Retina (tissue), 1 donor: Measurements from ENCODE around the gene GRAP.
"Not testable (repeated sequence)": the region's sequence is repeated elsewhere in the genome, so short reads cannot be mapped to it uniquely, and the experiment has no call there.

Experiments used
- DNase-seq: peaks from one replicate; pipeline ENCODE4 v3.0.0-alpha.2; 2016

The GRAP gene

DNA sequence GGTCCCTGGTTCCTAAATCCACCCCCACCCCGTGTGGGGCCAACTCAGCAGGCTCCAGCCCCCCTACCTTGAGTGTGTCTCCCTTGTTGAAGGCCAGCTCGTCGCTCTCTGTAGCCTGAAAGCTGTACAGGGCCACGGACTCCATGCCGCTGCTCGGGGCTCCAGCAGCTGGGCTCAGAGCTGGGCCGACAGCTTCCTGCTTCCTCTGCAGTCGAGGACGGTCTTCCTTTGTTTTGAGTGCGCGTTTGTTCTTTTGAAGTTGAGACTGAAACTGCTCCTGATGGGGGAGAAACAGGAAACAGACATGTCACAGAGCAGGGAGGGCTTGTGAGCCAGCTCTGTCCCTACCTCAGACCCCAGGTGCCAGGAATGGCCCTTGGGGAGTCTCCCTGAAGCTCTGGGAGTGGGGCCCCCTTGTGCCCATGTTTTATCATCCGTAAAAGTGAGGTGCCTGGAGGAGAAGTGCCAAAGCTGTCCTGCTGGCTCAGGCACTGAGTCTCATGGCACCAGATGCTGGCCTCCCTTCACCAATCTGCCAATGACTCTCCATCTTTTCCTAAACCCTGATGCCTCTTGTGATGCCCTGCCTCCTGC is at the start of gene GRAP:
TSS of gene GRAP (minus strand) at position 176 of the 594 bp plus-strand sequence. CDS start at position 145, 31 bp downstream.
- DNase-seq: not testable (repeated sequence)

DNA sequence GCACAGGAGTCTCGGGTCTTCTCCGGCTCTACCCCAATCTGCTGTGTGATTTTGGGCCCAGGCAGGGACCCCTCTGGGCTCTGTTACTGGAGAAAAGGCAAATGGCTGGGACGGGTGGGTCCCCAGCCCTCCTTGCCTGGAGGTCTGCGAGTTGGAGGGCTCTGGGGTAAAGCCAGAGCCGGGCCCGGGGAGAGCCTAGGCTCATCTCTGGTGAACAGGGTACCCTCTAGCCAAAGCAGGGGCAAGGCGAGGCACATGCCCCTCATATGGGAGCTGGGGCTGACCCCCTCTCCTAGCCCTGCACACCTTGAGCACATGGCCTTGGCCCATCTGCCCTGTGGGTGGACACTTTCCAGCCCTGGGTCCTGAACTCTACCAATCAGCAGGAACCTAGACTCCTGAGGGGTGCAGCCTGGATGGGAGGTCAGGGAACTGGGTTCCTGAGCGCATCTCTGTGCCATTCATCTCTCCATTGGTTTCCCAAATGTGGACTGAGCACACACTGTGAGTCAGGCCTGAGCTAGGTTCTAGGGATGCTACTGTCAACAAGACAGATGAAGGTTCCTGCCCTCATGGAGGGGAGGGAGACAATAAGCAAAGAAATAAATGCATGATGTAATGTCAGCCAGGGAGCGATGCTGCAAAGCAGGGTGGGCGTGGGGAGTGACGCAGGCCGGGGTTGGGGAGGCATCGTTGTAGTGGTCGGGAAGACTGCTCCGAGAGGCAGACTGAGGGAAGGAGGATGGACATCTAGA is 47.1 kb upstream of the GRAP start:
- not testable (repeated sequence) for DNase-seq

- DNase-seq: not testable (repeated sequence)
These were observed 46.3 kb upstream of the GRAP start for GRCh38 chr17:19092737-19093683.

DNA sequence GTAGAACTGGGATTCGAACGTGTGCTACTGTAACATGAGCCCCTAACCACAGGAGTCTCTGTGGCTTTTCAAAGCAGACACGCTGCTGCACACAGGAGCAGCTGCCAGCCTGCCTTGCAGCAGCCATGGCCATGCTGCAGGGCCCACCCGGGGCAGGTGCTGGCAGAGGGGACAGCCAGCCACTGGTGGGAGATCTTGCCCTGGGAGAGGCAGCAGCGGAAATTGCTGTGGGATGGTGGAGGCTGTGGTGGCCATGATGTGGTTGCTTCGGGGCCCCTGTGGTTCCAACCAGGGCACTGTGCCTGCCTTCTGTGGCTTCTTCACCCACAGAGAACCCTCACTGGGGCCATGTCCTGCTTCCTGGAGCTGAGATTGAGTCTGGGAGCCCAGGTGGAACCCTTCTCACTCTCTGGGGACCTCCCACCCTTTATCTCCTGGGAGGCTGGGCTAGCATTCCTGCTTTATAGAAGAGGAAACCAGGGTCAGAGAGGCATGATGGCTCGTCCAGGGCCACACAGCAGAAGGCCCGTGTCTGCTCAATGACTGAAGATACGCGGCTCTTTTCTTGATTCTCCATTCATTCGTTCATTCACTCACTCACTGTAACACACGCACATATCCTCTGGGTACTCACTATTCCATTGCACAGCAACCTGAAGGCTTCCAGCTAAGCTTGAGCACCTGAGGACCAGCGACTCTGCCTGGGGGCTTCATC is 43.5 kb upstream of the GRAP start:
- not testable (repeated sequence) for DNase-seq

DNA sequence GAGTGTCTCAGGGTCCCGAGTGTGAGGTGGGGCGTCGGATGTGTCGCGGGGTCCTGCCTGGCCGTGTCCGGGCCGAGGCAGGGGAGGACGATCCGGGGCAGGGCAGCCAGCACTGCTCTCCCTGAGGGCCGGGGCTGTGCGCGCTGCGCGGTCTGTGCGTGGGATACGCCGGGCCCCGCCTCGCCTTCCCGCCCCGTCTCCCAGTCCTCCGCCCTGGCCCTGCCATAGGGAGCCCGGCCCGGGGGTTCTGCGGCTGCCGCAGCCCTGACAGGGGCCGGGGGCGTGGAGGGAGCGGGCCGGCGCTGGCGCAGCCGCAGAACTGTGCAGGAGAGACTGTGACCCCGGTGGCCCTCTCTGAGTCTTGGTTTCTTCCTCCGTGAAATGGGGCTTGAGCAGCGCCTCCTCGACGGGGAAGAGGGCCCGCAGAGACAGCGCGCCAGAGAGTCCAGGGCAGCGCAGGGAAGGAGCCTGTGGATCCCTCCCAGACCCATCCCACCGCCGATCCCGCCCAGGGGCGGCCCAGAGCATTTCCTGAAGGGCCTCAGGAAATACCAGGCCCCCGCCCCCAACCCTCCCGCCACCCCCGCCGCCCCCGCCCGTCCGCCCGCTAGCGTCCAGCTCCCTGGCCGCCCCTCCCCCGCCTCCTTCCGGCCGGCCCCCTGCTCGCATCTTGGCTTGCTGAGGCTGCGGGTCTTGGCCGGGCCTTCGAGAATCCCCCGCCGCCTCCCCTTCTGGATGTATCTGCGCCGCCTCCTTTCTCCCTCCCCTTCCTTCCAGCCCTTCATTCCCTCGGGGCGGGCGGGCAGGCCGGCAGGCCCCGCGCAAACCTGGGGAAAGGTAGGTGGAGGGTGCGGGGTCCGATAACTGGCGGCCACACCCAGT is 42.3 kb upstream of the GRAP start:
- not testable (repeated sequence) for DNase-seq

DNA sequence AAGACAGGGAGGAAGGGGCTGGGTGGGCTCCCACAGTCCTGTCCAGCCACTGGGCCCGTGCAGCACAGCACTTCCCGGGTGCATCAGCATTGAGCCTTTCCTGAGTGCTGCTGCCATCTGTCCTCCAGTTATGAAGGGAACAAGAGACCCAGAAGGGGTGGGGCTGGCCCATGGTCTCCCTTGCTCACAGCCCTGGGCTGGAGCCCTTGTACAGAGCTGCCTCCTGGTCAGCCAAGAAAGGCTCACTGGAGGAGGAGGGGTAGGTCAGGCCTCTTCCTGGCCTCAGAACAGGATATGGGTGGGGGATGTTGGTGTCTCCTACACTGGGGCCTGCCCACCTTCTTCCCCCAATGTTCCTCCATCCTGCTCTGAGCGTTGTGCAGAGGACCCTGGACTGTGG is 30.6 kb upstream of the GRAP start:
- not testable (repeated sequence) for DNase-seq

GRCh38 chr17:19076398-19077192 is 29.8 kb upstream of the GRAP start:
- DNase-seq: not testable (repeated sequence)

DNA sequence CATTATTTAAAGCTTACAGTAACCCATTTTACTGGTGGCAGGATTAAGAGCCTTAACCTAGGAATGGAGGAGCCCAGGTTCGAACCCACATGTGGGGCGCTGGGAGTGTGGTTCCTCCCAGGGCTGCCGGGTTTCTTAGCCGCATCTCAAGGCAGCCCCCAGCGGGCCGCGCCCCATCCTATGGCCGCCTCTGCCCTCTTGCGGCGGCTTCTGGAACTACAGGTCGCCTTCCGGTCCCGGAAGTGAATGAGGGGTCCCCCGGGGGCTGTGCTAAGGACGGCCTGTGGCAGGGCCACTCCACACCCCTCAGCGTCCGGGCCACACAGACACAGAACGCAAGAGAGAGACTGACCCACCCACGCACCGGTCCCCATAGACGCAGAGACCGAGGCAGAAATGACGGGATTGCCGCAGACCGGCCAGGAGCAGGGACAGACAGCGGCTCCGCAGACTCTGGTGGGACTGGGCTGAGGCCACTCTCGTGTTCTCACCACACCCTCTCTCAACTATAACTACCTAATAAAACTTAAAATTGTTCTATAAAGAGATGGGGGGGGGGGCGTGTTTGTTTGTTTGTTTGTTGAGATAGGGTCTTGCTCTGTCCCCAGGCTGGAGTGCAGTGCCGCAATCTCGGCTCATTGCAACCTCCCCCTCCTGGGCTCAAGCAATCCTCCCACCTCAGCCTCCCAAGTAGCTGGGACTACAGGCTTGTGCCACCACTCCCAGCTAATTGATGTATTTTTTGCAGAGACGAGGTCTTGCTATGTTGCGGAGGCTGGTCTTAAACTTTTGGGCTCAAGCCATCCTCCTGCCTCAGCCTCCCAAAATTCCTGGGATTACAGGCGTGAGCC is 23.8 kb upstream of the GRAP start:
- not testable (repeated sequence) for DNase-seq

GRCh38 chr17:19064378-19064777 is 17.6 kb upstream of the GRAP start:
- DNase-seq: not testable (repeated sequence)

DNA sequence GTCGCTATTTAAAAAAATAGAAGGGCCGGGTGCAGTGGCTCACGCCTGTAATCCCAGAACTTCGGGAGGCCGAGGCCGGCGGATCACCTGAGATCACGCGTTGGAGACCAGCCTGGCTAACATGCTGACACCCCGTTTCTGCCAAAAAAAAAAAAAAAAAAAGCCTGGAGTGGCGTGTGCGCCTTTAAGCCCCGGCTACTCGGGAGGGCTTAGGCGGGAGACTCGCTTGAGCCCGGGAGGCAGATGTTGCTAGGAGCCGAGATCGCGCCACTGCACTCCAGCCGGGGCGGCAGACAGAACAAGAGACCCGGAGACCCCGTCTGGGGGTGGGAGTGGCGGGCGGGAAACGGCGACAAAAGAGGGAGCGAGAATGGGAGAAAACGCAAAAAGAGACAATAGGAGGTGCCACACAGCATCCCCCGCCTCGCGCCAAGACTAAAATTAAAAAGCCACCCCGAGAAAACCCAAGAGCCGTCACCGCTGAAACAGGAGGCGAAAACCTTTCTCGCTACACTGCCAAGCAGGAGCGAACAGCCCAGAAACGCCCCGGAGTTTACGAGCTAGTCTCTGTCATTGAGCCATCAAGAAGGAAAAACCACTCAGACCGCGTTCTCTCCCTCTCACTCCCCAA is 16.7 kb upstream of the GRAP start:
- not testable (repeated sequence) for DNase-seq

- DNase-seq: not testable (repeated sequence)
These were observed 16.1 kb upstream of the GRAP start for GRCh38 chr17:19062718-19063325.

DNA sequence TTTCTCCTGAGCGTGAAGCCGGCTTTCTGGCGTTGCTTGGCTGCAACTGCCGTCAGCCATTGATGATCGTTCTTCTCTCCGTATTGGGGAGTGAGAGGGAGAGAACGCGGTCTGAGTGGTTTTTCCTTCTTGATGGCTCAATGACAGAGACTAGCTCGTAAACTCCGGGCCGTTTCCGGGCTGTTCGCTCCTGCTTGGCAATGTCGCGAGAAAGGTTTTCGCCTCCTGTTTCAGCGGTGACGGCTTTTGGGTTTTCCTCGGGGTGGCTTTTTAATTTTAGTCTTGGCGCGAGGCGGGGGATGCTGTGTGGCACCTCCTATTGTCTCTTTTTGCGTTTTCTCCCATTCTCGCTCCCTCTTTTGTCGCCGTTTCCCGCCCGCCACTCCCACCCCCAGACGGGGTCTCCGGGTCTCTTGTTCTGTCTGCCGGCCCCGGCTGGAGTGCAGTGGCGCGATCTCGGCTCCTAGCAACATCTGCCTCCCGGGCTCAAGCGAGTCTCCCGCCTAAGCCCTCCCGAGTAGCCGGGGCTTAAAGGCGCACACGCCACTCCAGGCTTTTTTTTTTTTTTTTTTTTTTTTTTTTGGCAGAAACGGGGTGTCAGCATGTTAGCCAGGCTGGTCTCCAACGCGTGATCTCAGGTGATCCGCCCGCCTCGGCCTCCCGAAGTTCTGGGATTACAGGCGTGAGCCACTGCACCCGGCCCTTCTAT is 15.4 kb upstream of the GRAP start:
- DNase-seq: not testable (repeated sequence)

DNA sequence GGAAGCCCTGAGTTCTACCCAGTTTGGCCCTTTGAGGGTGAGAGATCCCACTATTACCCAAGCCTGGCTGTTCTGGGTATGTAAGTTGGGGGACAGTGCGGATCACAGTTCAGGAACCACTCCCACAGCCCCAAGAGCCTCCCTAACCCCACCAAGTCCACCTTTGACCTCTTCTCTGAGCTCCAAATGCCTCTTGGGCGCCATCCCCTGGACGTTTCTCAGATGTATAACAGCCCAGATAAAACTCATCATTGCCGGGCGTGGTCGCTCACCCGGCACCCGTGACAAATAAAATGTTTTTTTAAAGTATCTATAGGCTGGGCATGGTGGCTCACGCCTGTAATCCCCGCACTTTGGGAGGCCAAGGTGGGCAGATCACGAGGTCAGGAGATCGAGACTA is 8.7 kb upstream of the GRAP start:
- not testable (repeated sequence) for DNase-seq

DNA sequence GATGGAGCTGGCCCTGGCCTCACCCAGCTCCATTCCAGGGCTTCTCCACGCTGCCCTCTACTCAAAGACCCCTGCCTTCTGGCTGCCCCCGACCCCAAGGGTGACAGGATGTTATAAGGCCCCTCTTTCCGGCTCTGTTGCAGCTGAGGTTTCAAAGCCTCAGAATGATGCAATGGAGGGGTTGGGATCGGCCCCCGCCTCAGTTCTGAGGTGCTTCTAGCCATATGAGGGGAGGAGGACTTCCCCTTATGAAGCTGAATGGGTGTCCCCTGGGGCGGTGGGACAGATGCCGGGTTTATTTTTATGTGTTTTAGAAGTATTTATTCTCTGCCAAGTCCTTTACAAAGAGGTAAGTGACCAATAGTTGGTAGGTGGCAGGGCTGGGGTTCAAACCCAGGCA is 2.1 kb upstream of the GRAP start:
- not testable (repeated sequence) for DNase-seq

DNA sequence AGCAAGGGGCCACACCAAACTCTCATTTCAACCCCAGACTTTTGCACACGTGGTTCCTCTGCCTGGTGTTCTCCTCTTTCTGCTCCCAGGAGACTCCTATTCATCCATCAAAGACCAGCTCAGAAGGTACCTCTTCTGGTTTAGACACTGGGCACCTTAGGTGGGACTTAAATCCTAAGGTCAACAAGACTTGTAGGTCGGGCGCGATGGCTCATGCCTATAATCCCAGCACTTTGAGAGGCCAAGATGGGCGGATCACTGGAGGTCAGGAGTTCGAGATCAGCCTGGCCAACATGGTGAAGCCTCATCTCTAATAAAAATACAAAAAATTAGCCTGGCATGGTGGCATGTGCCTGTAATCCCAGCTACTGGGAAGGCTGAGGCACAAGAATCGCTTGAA is 753 bp upstream of the GRAP start:
- not testable (repeated sequence) for DNase-seq

- DNase-seq: not testable (repeated sequence)
These were observed 2.1 kb downstream of the GRAP start for GRCh38 chr17:19044643-19045042.

DNA sequence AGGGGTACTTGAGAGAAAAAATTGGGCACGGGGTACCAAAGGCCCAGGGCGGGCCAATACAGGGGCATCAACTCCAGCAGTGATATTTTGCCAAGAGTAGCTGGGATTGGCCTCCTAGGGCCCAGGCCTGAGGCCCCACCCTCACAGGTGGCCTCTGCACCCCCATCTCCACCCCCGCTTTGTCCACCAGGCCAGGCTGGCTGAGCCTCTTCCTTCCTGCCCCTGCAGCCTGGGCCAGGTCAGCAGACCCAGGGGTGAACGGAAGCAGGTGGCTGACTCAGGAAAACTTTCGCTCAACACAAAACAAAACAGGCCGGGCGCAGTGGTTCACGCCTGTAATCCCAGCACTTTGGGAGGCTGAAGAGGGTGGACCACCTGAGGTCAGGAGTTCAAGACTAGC is 3.7 kb downstream of the GRAP start:
- not testable (repeated sequence) for DNase-seq

DNA sequence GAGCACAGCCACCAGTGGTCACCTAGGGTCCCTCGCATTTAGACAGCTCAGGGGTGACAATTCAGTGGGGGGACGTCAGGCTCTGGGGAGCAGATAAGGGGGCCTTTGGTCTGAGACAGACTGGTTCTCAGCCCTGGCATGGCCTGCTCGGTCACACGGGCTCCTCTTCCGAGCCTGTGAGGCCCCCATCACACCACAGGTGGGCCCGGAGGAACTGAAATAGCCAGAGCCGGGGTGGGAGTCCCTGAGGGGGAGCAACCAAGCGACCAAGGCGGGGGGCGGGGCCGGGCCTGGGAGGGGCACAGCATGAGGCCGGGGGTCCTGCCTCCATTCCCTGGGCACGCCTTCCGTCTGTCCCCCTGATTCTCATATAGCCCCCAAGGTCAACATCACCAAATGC is 4.4 kb downstream of the GRAP start:
- DNase-seq: not testable (repeated sequence)
